Measurements from ENCODE around the gene PSMA5.
"Not testable (repeated sequence)": the region's sequence is repeated elsewhere in the genome, so short reads cannot be mapped to it uniquely, and the experiment has no call there.

DNA sequence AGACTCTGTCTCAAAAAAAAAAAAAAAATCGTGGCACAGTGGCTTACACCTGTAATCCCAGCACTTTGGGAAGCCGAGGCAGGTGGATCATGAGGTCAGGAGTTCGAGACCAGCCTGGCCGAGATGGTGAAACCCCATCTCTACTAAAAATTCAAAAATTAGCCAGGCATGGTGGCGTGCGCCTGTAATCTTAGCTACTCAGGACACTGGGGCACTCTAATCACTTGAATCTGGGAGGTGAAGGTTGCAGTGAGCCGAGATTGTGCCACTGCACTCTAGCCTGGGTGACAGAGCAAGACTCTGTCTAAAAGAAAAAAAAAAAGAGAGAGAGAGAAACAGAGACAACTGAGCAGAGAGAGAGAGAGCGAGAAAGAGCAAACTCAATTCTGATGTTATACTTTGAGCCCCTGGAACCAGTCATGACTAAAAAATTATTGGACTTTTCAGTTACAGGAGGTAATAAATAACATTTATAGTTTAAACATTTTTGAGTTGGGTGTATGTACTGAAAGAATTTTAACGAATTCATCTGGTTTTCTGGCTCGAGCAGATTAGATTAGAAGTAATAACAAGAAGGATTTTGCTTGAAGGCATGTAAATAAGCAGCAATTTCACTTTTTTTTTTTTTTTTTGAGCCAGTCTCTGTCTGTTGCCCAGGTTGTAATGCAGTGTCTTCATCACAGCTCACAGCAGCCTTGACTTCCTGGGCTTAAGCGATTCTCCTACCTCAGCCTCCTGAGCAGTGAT, 19.9 kb upstream of the PSMA5 start:
- not testable (repeated sequence) for TF ChIP-seq EZH2 (IDR thresholded peaks at IDR 0.05); POLR2AphosphoS5 (IDR thresholded peaks at IDR 0.05; ENCODE audit: borderline replicate concordance, low read depth, low read length); FOXP2 (optimal IDR thresholded peaks at IDR 0.05; ENCODE audit: control extremely low read depth, extremely low read length, insufficient read depth)

Data from SK-N-MC (cell line).